Activated T-helper 17 cell treated with anti-CD3 and anti-CD28 coated beads, Interleukin-2, amount 50 U/mL, for 72 hours (primary cell): ENCODE measurements around the gene GUCY2F. TPM values are rescaled to one million over a fixed set of nuclear protein-coding genes. Genes with fewer than 3 reads are reported as not detected.

Experiments used
- ATAC-seq: fragments of 150-1000 bp; cut with Tn5 transposase; replicated peaks from 2 replicates; pipeline ENCODE4 v1.10.0; 2021; ENCODE audit warnings: mild to moderate bottlenecking, moderate library complexity
- H3K27ac Mint-ChIP-seq: one replicate; pipeline ENCODE4 v1.8.0; 2022; ENCODE audit warnings: mixed read lengths
- H3K27me3 Mint-ChIP-seq: one replicate; pipeline ENCODE4 v1.8.0; 2022; ENCODE audit warnings: mixed read lengths
- H3K36me3 Mint-ChIP-seq: one replicate; pipeline ENCODE4 v1.8.0; 2022; ENCODE audit warnings: low read depth, mild to moderate bottlenecking, mixed read lengths
- H3K4me1 Mint-ChIP-seq: one replicate; pipeline ENCODE4 v1.8.0; 2022; ENCODE audit warnings: mixed read lengths
- H3K4me3 Mint-ChIP-seq: one replicate; pipeline ENCODE4 v1.8.0; 2022; ENCODE audit warnings: mild to moderate bottlenecking, mixed read lengths
- H3K9me3 Mint-ChIP-seq: one replicate; pipeline ENCODE4 v1.8.0; 2022; ENCODE audit warnings: mixed read lengths
- total RNA-seq, 2 donors: library from RNA; stranded (reverse); gene quantifications; one replicate each; pipeline ENCODE4 v1.2.3, GENCODE V29; 2022

GUCY2F gene
- total RNA-seq, 2 donors from 2014 or later = not detected

GRCh38 chrX:109448282-109448938, 33.5 kb downstream of the GUCY2F start:
- no peak overlapping the region for H3K4me3 Mint-ChIP-seq
- no peaks in the 10 kb centered on the region for H3K9me3 Mint-ChIP-seq
- H3K36me3 Mint-ChIP-seq = no peaks in the 10 kb centered on the region
- no peak overlapping the region for H3K27ac Mint-ChIP-seq
- peaks cover 3% of the 10 kb centered on the region for H3K27me3 Mint-ChIP-seq
- no peak for ATAC-seq
- H3K4me1 Mint-ChIP-seq = no peaks in the 10 kb centered on the region

GRCh38 chrX:109441266-109441665, 40.6 kb downstream of the GUCY2F start:
- no peaks in the 10 kb centered on the region for H3K36me3 Mint-ChIP-seq
- H3K27ac Mint-ChIP-seq = no peak overlapping the region
- H3K27me3 Mint-ChIP-seq = peaks cover 4% of the 10 kb centered on the region
- no peaks in the 10 kb centered on the region for H3K4me1 Mint-ChIP-seq
- ATAC-seq = no peak
- peaks cover 4% of the 10 kb centered on the region for H3K9me3 Mint-ChIP-seq
- H3K4me3 Mint-ChIP-seq = no peak overlapping the region

- peaks cover 4% of the 10 kb centered on the region for H3K27me3 Mint-ChIP-seq
- ATAC-seq = no peak
- no peak overlapping the region for H3K4me3 Mint-ChIP-seq
- peaks cover 4% of the 10 kb centered on the region for H3K9me3 Mint-ChIP-seq
- H3K27ac Mint-ChIP-seq = no peak overlapping the region
- H3K36me3 Mint-ChIP-seq = no peaks in the 10 kb centered on the region
- no peaks in the 10 kb centered on the region for H3K4me1 Mint-ChIP-seq
These were observed 41.4 kb downstream of the GUCY2F start for GRCh38 chrX:109440475-109440874.

- Mint-ChIP-seq H3K27me3 (peaks cover 12% of the 10 kb centered on the region), H3K9me3 (no peaks in the 10 kb centered on the region), H3K4me3 (no peak overlapping the region), H3K36me3 (no peaks in the 10 kb centered on the region), H3K27ac (no peak overlapping the region), H3K4me1 (no peaks in the 10 kb centered on the region)
- no peak for ATAC-seq
These were observed 72.7 kb downstream of the GUCY2F start for GRCh38 chrX:109409181-109409580.

GRCh38 chrX:109403922-109404321, 78.0 kb downstream of the GUCY2F start:
- H3K27me3 Mint-ChIP-seq = peaks cover 8% of the 10 kb centered on the region
- no peak overlapping the region for H3K4me3 Mint-ChIP-seq
- H3K27ac Mint-ChIP-seq = no peak overlapping the region
- no peaks in the 10 kb centered on the region for H3K36me3 Mint-ChIP-seq
- ATAC-seq = no peak
- no peaks in the 10 kb centered on the region for H3K9me3 Mint-ChIP-seq
- H3K4me1 Mint-ChIP-seq = no peaks in the 10 kb centered on the region

- H3K4me1 Mint-ChIP-seq = no peaks in the 10 kb centered on the region
- H3K27ac Mint-ChIP-seq = no peak overlapping the region
- H3K4me3 Mint-ChIP-seq = no peak overlapping the region
- H3K36me3 Mint-ChIP-seq = no peaks in the 10 kb centered on the region
- no peak for ATAC-seq
- no peaks in the 10 kb centered on the region for H3K9me3 Mint-ChIP-seq
- H3K27me3 Mint-ChIP-seq = peaks cover 8% of the 10 kb centered on the region
These were observed 82.1 kb downstream of the GUCY2F start for GRCh38 chrX:109399831-109400230.

- no peaks in the 10 kb centered on the region for H3K36me3 Mint-ChIP-seq
- H3K27ac Mint-ChIP-seq = no peak overlapping the region
- H3K4me3 Mint-ChIP-seq = no peak overlapping the region
- no peak for ATAC-seq
- H3K27me3 Mint-ChIP-seq = peaks cover 8% of the 10 kb centered on the region
- H3K4me1 Mint-ChIP-seq = no peaks in the 10 kb centered on the region
- H3K9me3 Mint-ChIP-seq = no peaks in the 10 kb centered on the region
These were observed 83.1 kb downstream of the GUCY2F start for GRCh38 chrX:109398833-109399232.

- Mint-ChIP-seq H3K4me3 (no peak overlapping the region), H3K4me1 (no peaks in the 10 kb centered on the region), H3K9me3 (no peaks in the 10 kb centered on the region), H3K27ac (no peak overlapping the region), H3K36me3 (no peaks in the 10 kb centered on the region), H3K27me3 (peaks cover 8% of the 10 kb centered on the region)
- no peak for ATAC-seq
These were observed 83.8 kb downstream of the GUCY2F start for GRCh38 chrX:109398061-109398460.

GRCh38 chrX:109393859-109394258, 88.0 kb downstream of the GUCY2F start:
- Mint-ChIP-seq H3K27ac (no peak overlapping the region), H3K27me3 (no peaks in the 10 kb centered on the region), H3K4me3 (no peak overlapping the region), H3K4me1 (no peaks in the 10 kb centered on the region), H3K9me3 (no peaks in the 10 kb centered on the region), H3K36me3 (no peaks in the 10 kb centered on the region)
- no peak for ATAC-seq

- ATAC-seq = no peak
These were observed 89.0 kb downstream of the GUCY2F start for GRCh38 chrX:109392895-109393294.

GRCh38 chrX:109390556-109390955, 91.3 kb downstream of the GUCY2F start:
- Mint-ChIP-seq H3K4me1 (no peaks in the 10 kb centered on the region), H3K36me3 (no peaks in the 10 kb centered on the region), H3K27ac (no peak overlapping the region), H3K4me3 (no peak overlapping the region), H3K9me3 (no peaks in the 10 kb centered on the region), H3K27me3 (no peaks in the 10 kb centered on the region)
- ATAC-seq = no peak

More at GRCh38 chrX:109392895-109393294, 89.0 kb downstream of the GUCY2F start:
- H3K4me1 Mint-ChIP-seq = no peaks in the 10 kb centered on the region
- H3K4me3 Mint-ChIP-seq = no peak overlapping the region
- H3K36me3 Mint-ChIP-seq = no peaks in the 10 kb centered on the region
- H3K27me3 Mint-ChIP-seq = no peaks in the 10 kb centered on the region
- H3K9me3 Mint-ChIP-seq = no peaks in the 10 kb centered on the region
- H3K27ac Mint-ChIP-seq = no peak overlapping the region

GRCh38 chrX:109389917-109390316, 92.0 kb downstream of the GUCY2F start:
- Mint-ChIP-seq H3K4me3 (no peak overlapping the region), H3K27ac (no peak overlapping the region), H3K4me1 (no peaks in the 10 kb centered on the region), H3K36me3 (no peaks in the 10 kb centered on the region), H3K27me3 (no peaks in the 10 kb centered on the region), H3K9me3 (no peaks in the 10 kb centered on the region)
- ATAC-seq = no peak

GRCh38 chrX:109384699-109385098, 97.2 kb downstream of the GUCY2F start:
- no peak overlapping the region for H3K27ac Mint-ChIP-seq
- no peaks in the 10 kb centered on the region for H3K36me3 Mint-ChIP-seq
- H3K4me1 Mint-ChIP-seq = no peaks in the 10 kb centered on the region
- H3K27me3 Mint-ChIP-seq = no peaks in the 10 kb centered on the region
- no peaks in the 10 kb centered on the region for H3K9me3 Mint-ChIP-seq
- H3K4me3 Mint-ChIP-seq = no peak overlapping the region
- ATAC-seq = no peak

- no peak overlapping the region for H3K4me3 Mint-ChIP-seq
- H3K36me3 Mint-ChIP-seq = no peaks in the 10 kb centered on the region
- H3K9me3 Mint-ChIP-seq = no peaks in the 10 kb centered on the region
- ATAC-seq = no peak
- H3K27me3 Mint-ChIP-seq = no peaks in the 10 kb centered on the region
- no peak overlapping the region for H3K27ac Mint-ChIP-seq
- H3K4me1 Mint-ChIP-seq = no peaks in the 10 kb centered on the region
These were observed 99.6 kb downstream of the GUCY2F start for GRCh38 chrX:109382332-109382731.

GRCh38 chrX:109378281-109378680, 103.6 kb downstream of the GUCY2F start:
- Mint-ChIP-seq H3K9me3 (no peaks in the 10 kb centered on the region), H3K27ac (no peak overlapping the region), H3K36me3 (no peaks in the 10 kb centered on the region), H3K27me3 (no peaks in the 10 kb centered on the region), H3K4me3 (no peak overlapping the region), H3K4me1 (no peaks in the 10 kb centered on the region)
- no peak for ATAC-seq
